H1 (cell line): ENCODE measurements around the gene ACBD4. TPM values are rescaled to one million over a fixed set of nuclear protein-coding genes. Genes with fewer than 3 reads are reported as not detected.

Experiments used
- ASH2L ChIP-seq: fragments of 200-600, 300-600 bp; sonication (generic); IDR thresholded peaks from one replicate; pipeline ENCODE4 v1.7.1; 2017; ENCODE audit warnings: low read length
- CHD1 ChIP-seq: IDR thresholded peaks from 2 replicates; pipeline ENCODE4 v1.6.1; 2012; ENCODE audit warnings: low read depth, low read length, improper control_type of control experiment
- EP300 ChIP-seq, 2 experiments: IDR thresholded peaks; 1 replicate in 1 of 2; 2 replicates in 1 of 2; pipeline ENCODE4 v1.6.1; 2011 to 2012; ENCODE audit warnings: low read depth in 2 of 2, low read length in 2 of 2, mild to moderate bottlenecking in 2 of 2, borderline replicate concordance in 1 of 2, inconsistent platforms in 1 of 2, moderate library complexity in 1 of 2
- NRF1 ChIP-seq: IDR thresholded peaks from 2 replicates; pipeline ENCODE4 v1.6.1; 2011; ENCODE audit warnings: mild to moderate bottlenecking, low read depth, low read length, improper control_type of control experiment
- RBBP5 ChIP-seq: IDR thresholded peaks from 2 replicates; pipeline ENCODE4 v1.7.1; 2012; ENCODE audit warnings: low read depth, mild to moderate bottlenecking, inconsistent platforms, low read length, moderate library complexity, borderline replicate concordance
- TBP ChIP-seq: IDR thresholded peaks from 2 replicates; pipeline ENCODE4 v1.6.1; 2011; ENCODE audit warnings: low read depth, low read length, improper control_type of control experiment
- polyA plus RNA-seq, 7 experiments: library from polyadenylated mRNA; depleted of rRNA in 3 of 7; stranded (reverse) in 5 of 7; unstranded in 2 of 7; fragments of >200 nt in 5 of 7; fragments of 200-250 nt in 2 of 7; gene quantifications; 1 replicate in 5 of 7; 2 replicates in 1 of 7; 4 replicates in 1 of 7; pipeline versions ENCODE4 v1.2.1 to v1.2.3, GENCODE V29; 2011 to 2013; ENCODE audit warnings: missing spikeins in 2 of 7, mixed read lengths in 2 of 7
- total RNA-seq: library from RNA; stranded (reverse); fragmentation: NEBNext Ultra II Directional; extraction: Animal tissue kit (Norgen Biotek cat#: 25700); gene quantifications from 2 replicates; pipeline ENCODE4 v1.2.1, GENCODE V29; 2021
- TF ChIP-seq, protein P1 (sequence below): fragments of 300-600 bp; sonication (generic); IDR thresholded peaks from 2 replicates; pipeline ENCODE4 v1.7.1; 2012; ENCODE audit warnings: low read length, moderate library complexity, mild to moderate bottlenecking, inconsistent platforms; ENCODE audit not compliant: insufficient replicate concordance
- TF ChIP-seq, protein P2 (sequence below): IDR thresholded peaks from 2 replicates; pipeline ENCODE4 v1.6.1; 2012; ENCODE audit warnings: inconsistent platforms
- TF ChIP-seq, protein P3 (sequence below): IDR thresholded peaks from 2 replicates; pipeline ENCODE4 v1.6.1; 2012; ENCODE audit warnings: inconsistent platforms
- TF ChIP-seq, protein P4 (sequence below): IDR thresholded peaks from 2 replicates; pipeline ENCODE4 v1.6.1; 2011; ENCODE audit warnings: low read length, improper control_type of control experiment

ACBD4 gene
- total and polyA plus RNA-seq, 2 of the 8 experiments (the other 6 are each of a cell fraction or from before 2014, with no cell fraction given) = 7.3 to 10.7 TPM

DNA sequence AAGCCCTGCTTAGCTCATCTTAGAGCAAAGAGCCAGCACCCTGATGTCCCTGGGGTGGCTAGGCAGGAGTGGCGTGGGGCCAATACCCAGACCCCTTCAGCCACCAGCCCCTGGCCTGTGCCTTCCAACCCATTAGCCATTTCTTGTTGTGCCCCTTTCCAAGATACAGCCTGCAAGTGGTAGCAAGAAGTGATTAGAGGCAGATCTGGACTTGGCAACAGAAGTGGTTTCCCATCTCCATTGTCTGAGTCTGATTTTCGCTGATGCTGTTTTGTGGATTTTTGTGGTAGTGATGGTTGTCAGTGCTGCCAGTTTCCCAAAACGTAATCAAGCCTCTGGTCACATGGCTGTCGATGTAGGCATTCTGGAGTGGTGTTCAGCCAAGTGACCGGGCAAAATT, 28.9 kb upstream of the ACBD4 start (continued):
- TF ChIP-seq, protein P1, sequence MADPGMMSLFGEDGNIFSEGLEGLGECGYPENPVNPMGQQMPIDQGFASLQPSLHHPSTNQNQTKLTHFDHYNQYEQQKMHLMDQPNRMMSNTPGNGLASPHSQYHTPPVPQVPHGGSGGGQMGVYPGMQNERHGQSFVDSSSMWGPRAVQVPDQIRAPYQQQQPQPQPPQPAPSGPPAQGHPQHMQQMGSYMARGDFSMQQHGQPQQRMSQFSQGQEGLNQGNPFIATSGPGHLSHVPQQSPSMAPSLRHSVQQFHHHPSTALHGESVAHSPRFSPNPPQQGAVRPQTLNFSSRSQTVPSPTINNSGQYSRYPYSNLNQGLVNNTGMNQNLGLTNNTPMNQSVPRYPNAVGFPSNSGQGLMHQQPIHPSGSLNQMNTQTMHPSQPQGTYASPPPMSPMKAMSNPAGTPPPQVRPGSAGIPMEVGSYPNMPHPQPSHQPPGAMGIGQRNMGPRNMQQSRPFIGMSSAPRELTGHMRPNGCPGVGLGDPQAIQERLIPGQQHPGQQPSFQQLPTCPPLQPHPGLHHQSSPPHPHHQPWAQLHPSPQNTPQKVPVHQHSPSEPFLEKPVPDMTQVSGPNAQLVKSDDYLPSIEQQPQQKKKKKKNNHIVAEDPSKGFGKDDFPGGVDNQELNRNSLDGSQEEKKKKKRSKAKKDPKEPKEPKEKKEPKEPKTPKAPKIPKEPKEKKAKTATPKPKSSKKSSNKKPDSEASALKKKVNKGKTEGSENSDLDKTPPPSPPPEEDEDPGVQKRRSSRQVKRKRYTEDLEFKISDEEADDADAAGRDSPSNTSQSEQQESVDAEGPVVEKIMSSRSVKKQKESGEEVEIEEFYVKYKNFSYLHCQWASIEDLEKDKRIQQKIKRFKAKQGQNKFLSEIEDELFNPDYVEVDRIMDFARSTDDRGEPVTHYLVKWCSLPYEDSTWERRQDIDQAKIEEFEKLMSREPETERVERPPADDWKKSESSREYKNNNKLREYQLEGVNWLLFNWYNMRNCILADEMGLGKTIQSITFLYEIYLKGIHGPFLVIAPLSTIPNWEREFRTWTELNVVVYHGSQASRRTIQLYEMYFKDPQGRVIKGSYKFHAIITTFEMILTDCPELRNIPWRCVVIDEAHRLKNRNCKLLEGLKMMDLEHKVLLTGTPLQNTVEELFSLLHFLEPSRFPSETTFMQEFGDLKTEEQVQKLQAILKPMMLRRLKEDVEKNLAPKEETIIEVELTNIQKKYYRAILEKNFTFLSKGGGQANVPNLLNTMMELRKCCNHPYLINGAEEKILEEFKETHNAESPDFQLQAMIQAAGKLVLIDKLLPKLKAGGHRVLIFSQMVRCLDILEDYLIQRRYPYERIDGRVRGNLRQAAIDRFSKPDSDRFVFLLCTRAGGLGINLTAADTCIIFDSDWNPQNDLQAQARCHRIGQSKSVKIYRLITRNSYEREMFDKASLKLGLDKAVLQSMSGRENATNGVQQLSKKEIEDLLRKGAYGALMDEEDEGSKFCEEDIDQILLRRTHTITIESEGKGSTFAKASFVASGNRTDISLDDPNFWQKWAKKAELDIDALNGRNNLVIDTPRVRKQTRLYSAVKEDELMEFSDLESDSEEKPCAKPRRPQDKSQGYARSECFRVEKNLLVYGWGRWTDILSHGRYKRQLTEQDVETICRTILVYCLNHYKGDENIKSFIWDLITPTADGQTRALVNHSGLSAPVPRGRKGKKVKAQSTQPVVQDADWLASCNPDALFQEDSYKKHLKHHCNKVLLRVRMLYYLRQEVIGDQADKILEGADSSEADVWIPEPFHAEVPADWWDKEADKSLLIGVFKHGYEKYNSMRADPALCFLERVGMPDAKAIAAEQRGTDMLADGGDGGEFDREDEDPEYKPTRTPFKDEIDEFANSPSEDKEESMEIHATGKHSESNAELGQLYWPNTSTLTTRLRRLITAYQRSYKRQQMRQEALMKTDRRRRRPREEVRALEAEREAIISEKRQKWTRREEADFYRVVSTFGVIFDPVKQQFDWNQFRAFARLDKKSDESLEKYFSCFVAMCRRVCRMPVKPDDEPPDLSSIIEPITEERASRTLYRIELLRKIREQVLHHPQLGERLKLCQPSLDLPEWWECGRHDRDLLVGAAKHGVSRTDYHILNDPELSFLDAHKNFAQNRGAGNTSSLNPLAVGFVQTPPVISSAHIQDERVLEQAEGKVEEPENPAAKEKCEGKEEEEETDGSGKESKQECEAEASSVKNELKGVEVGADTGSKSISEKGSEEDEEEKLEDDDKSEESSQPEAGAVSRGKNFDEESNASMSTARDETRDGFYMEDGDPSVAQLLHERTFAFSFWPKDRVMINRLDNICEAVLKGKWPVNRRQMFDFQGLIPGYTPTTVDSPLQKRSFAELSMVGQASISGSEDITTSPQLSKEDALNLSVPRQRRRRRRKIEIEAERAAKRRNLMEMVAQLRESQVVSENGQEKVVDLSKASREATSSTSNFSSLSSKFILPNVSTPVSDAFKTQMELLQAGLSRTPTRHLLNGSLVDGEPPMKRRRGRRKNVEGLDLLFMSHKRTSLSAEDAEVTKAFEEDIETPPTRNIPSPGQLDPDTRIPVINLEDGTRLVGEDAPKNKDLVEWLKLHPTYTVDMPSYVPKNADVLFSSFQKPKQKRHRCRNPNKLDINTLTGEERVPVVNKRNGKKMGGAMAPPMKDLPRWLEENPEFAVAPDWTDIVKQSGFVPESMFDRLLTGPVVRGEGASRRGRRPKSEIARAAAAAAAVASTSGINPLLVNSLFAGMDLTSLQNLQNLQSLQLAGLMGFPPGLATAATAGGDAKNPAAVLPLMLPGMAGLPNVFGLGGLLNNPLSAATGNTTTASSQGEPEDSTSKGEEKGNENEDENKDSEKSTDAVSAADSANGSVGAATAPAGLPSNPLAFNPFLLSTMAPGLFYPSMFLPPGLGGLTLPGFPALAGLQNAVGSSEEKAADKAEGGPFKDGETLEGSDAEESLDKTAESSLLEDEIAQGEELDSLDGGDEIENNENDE = no peak
- TF ChIP-seq RBBP5 = no peak
- TF ChIP-seq CHD1 = no peak
- TF ChIP-seq EP300 (IDR thresholded peaks at IDR 0.05; ENCODE audit: borderline replicate concordance in 1 of 2, low read depth in 2 of 2, low read length in 2 of 2) = no peak
- TF ChIP-seq, protein P2, sequence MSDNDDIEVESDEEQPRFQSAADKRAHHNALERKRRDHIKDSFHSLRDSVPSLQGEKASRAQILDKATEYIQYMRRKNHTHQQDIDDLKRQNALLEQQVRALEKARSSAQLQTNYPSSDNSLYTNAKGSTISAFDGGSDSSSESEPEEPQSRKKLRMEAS = no peak
- TF ChIP-seq NRF1 = no peak
- TF ChIP-seq, protein P3, sequence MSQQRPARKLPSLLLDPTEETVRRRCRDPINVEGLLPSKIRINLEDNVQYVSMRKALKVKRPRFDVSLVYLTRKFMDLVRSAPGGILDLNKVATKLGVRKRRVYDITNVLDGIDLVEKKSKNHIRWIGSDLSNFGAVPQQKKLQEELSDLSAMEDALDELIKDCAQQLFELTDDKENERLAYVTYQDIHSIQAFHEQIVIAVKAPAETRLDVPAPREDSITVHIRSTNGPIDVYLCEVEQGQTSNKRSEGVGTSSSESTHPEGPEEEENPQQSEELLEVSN = no peak
- TF ChIP-seq TBP = no peak
- TF ChIP-seq ASH2L = no peak
- TF ChIP-seq, protein P4, sequence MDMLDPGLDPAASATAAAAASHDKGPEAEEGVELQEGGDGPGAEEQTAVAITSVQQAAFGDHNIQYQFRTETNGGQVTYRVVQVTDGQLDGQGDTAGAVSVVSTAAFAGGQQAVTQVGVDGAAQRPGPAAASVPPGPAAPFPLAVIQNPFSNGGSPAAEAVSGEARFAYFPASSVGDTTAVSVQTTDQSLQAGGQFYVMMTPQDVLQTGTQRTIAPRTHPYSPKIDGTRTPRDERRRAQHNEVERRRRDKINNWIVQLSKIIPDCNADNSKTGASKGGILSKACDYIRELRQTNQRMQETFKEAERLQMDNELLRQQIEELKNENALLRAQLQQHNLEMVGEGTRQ = no peak
